GM23248 (cell line): ENCODE results near the gene MYH11.

ENCODE experiments used
- EZH2 ChIP-seq: fragments of 200-600 bp; sonication (generic); IDR thresholded peaks from 2 replicates; pipeline ENCODE4 v1.6.1; 2018; ENCODE audit warnings: antibody characterized with exemption, mild to moderate bottlenecking; ENCODE audit not compliant: insufficient read depth, poor library complexity, severe bottlenecking
- EZH2phosphoT487 ChIP-seq: fragments of 200-600 bp; sonication (generic); IDR thresholded peaks from 2 replicates; pipeline ENCODE4 v1.6.1; 2018; ENCODE audit warnings: antibody characterized with exemption, moderate library complexity, mild to moderate bottlenecking, low read depth; ENCODE audit not compliant: insufficient read depth

- TF ChIP-seq EZH2: no peak
- TF ChIP-seq EZH2phosphoT487: no peak
These were observed 191.7 kb downstream of the MYH11 start for GRCh38 chr16:15665107-15665506.
